Neural crest cell (in vitro differentiated cells): ENCODE results near the gene CTTN. TPM values are rescaled to one million over a fixed set of nuclear protein-coding genes. Genes with fewer than 3 reads are reported as not detected.
A peak's percentile ranks its signal among the peaks of the same experiment; 100 is the strongest.

ENCODE experiments used
- DNase-seq: peaks from one replicate; pipeline ENCODE4 v3.0.0; 2021; ENCODE audit warnings: low read depth, mixed read lengths, low spot score
- H3K27ac Mint-ChIP-seq: one replicate; pipeline ENCODE4 v1.8.0; 2021; ENCODE audit warnings: mild to moderate bottlenecking, mixed read lengths; ENCODE audit not compliant: unreplicated experiment
- H3K27me3 Mint-ChIP-seq: 2 replicates; pipeline ENCODE4 v1.8.0; 2021; ENCODE audit warnings: low read depth, mild to moderate bottlenecking, mixed read lengths
- H3K36me3 Mint-ChIP-seq: 2 replicates; pipeline ENCODE4 v1.8.0; 2021; ENCODE audit warnings: low read depth, mild to moderate bottlenecking, mixed read lengths
- H3K4me1 Mint-ChIP-seq: 2 replicates; pipeline ENCODE4 v1.8.0; 2021; ENCODE audit warnings: mixed read lengths
- H3K4me3 Mint-ChIP-seq: one replicate; pipeline ENCODE4 v1.8.0; 2021; ENCODE audit warnings: mild to moderate bottlenecking, mixed read lengths
- H3K9me3 Mint-ChIP-seq: 2 replicates; pipeline ENCODE4 v1.8.0; 2021; ENCODE audit warnings: mixed read lengths
- CTCF ChIP-seq: fragments of 200-600 bp; sonication (generic); conservative IDR thresholded peaks from 2 replicates; pipeline ENCODE4 v1.5.0; 2021; ENCODE audit warnings: antibody characterized with exemption, mild to moderate bottlenecking
- total RNA-seq: library from RNA; stranded (reverse); gene quantifications from 2 replicates; pipeline ENCODE4 v1.2.1, GENCODE V29; 2021

The CTTN gene
- total RNA-seq, 1 donor from 2014 or later = 146 TPM

DNA sequence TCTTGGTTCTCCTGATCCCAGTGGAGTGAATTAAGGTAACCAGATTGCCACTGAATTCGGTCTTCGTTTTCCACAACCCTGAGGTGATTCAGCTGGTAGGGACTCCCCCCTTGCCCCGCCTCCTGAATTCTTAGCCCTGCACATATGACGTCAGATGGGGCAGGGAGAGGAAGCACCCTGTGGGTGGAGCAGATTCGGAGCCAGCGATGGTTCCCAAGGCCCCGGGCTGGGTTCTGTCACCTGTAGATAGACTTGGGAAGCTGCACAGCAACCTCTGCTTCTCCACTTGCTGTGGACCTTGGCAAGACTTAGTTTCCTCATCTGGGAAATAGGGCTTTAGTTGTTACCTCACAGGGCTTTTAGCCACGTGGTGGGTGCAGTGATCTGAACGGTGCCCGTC, 67.8 kb downstream of the CTTN start:
- H3K4me1 Mint-ChIP-seq = peaks cover 14% of the 10 kb centered on the region
- H3K36me3 Mint-ChIP-seq = no peaks in the 10 kb centered on the region
- H3K4me3 Mint-ChIP-seq = no peak overlapping the region

DNA sequence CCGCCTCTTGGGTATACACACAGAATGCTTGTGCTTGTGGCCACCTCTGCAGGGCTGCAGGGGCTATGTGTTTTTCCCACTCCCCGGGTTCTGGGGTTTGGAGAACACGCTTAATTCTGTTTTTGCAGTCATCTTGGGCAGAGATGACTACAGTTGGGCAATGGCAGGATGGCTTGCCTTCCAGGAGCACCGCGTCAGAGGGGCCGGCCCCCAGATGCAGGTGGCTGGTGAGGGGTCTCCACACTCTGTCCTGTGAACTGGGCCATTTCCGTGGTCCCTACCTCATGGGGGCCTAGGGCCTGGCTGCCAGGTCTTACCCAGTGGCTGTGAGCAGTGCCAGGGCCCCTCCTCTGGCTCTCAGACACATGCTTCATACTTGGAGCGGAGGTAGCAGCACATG, 68.3 kb downstream of the CTTN start:
- Mint-ChIP-seq H3K36me3 (no peaks in the 10 kb centered on the region), H3K27me3 (no peaks in the 10 kb centered on the region), H3K4me3 (no peak overlapping the region), H3K9me3 (no peaks in the 10 kb centered on the region), H3K27ac (no peak overlapping the region), H3K4me1 (peaks cover 18% of the 10 kb centered on the region)
- DNase-seq = no peak
- no peak for TF ChIP-seq CTCF

More for the DNA sequence above, 67.8 kb downstream of the CTTN start:
- Mint-ChIP-seq H3K27ac (no peak overlapping the region), H3K9me3 (no peaks in the 10 kb centered on the region), H3K27me3 (no peaks in the 10 kb centered on the region)
- no peak for TF ChIP-seq CTCF
- DNase-seq = no peak

GRCh38 chr11:70467201-70468085, 69.1 kb downstream of the CTTN start:
- TF ChIP-seq CTCF = peak; percentile 98
- no peaks in the 10 kb centered on the region for H3K36me3 Mint-ChIP-seq
- no peak overlapping the region for H3K4me3 Mint-ChIP-seq
- no peak overlapping the region for H3K27ac Mint-ChIP-seq
- no peaks in the 10 kb centered on the region for H3K27me3 Mint-ChIP-seq
- DNase-seq = peak; percentile 83
- H3K4me1 Mint-ChIP-seq = peaks cover 18% of the 10 kb centered on the region
- no peaks in the 10 kb centered on the region for H3K9me3 Mint-ChIP-seq

- Mint-ChIP-seq H3K4me1 (peaks cover 18% of the 10 kb centered on the region), H3K9me3 (no peaks in the 10 kb centered on the region), H3K4me3 (no peak overlapping the region), H3K36me3 (no peaks in the 10 kb centered on the region), H3K27ac (no peak overlapping the region), H3K27me3 (no peaks in the 10 kb centered on the region)
- no peak for DNase-seq
- no peak for TF ChIP-seq CTCF
These were observed 70.2 kb downstream of the CTTN start for GRCh38 chr11:70468256-70469195.

DNA sequence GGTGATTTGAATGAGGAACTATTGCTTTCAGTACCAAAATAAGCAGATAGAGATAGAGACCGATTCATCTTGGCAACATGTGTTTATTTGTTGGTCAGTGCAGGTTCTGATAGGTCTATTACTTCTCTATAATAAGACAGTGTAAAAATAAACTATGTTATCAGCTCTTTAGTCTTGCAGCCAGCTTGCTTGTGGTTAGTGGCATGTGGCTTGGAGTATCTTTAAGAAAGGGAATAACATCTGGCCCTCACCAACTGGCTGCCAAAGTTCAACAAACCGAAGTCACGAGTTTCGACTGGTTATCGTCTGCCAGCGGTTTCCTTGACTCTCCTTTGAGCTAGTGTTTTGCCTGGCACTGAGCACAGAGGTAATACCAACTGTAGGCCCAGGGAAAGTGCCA, 71.8 kb downstream of the CTTN start:
- no peak for DNase-seq
- Mint-ChIP-seq H3K27me3 (no peaks in the 10 kb centered on the region), H3K36me3 (no peaks in the 10 kb centered on the region), H3K9me3 (no peaks in the 10 kb centered on the region), H3K27ac (no peak overlapping the region), H3K4me3 (no peak overlapping the region), H3K4me1 (peaks cover 18% of the 10 kb centered on the region)
- TF ChIP-seq CTCF = no peak
